Sigmoid colon (tissue), 7 donors: ENCODE data around the gene MCHR1. TPM values are rescaled to one million over a fixed set of nuclear protein-coding genes. Genes with fewer than 3 reads are reported as not detected.

ENCODE experiments used
- DNase-seq: peaks from one replicate; pipeline ENCODE4 v3.0.0-alpha.2; 2019
- H3K27ac ChIP-seq, 4 donors: fragments of 200-600 bp; sonication (generic); one replicate each; pipeline ENCODE4 v1.5.1; 2016 to 2019; ENCODE audit warnings: mild to moderate bottlenecking in 1 of 4
- H3K27me3 ChIP-seq, 3 donors: fragments of 200-600 bp; sonication (generic); one replicate each; pipeline ENCODE4 v1.5.1; 2019; ENCODE audit warnings: mild to moderate bottlenecking in 1 of 3
- H3K36me3 ChIP-seq, 4 donors: fragments of 200-600 bp; sonication (generic); one replicate each; pipeline ENCODE4 v1.5.1; 2016 to 2019
- H3K4me1 ChIP-seq, 4 donors: fragments of 200-600 bp; sonication (generic); one replicate each; pipeline ENCODE4 v1.5.1; 2017 to 2019
- H3K4me3 ChIP-seq, 4 donors: fragments of 200-600 bp; sonication (generic); one replicate each; pipeline ENCODE4 v1.5.1; 2017 to 2019; ENCODE audit warnings: mild to moderate bottlenecking in 2 of 4, moderate library complexity in 1 of 4
- H3K9me3 ChIP-seq, 4 donors: fragments of 200-600 bp in 3 of 4; sonication (generic) in 3 of 4; one replicate each; pipeline versions ENCODE4 v1.5.1 to v1.6.1; 2013 to 2019
- EP300 ChIP-seq, 4 donors: sonication (generic); formaldehyde crosslinking; IDR thresholded peaks; one replicate each; pipeline ENCODE4 v1.6.1; 2017; ENCODE audit warnings: antibody characterized with exemption in 4 of 4
- POLR2A ChIP-seq, 2 donors: fragments of 450-650 bp; IDR thresholded peaks; one replicate each; pipeline ENCODE4 v1.6.1; 2016; ENCODE audit warnings: antibody characterized with exemption in 2 of 2, mild to moderate bottlenecking in 2 of 2, moderate library complexity in 2 of 2
- POLR2AphosphoS5 ChIP-seq, 4 donors: sonication (generic); formaldehyde crosslinking; IDR thresholded peaks; one replicate each; pipeline ENCODE4 v1.6.1; 2017; ENCODE audit warnings: antibody characterized with exemption in 4 of 4
- WGBS, 2 donors: extraction: QIAGEN DNeasy Blood & Tissue Kit; methylation state at CpG; one replicate each; pipeline ENCODE4 v1.1.7; 2013; 5-methylcytosine and 5-hydroxymethylcytosine counted together
- intact Hi-C: fragments of 100-400 bp; cut with DNase I; formaldehyde crosslinking; loops from one replicate; pipeline ENCODE4 v1.15.1; 2023
- polyA plus RNA-seq, 3 donors: library from polyadenylated mRNA; stranded (reverse); fragments of 200-250 nt; gene quantifications; one replicate each; pipeline ENCODE4 v1.2.3, GENCODE V29; 2013
- total RNA-seq, 4 donors: library from RNA; depleted of rRNA; stranded (reverse); fragments of >200 nt; gene quantifications; one replicate each; pipeline ENCODE4 v1.1.0, GENCODE V29; 2016
- TF ChIP-seq, protein P1 (sequence below), 4 experiments: fragments of 450-650 bp in 3 of 4; fragments of 200-600 bp in 1 of 4; IDR thresholded peaks; one replicate each; pipeline ENCODE4 v1.5.1; 2016 to 2019; ENCODE audit warnings: antibody characterized with exemption in 4 of 4, mild to moderate bottlenecking in 3 of 4, moderate library complexity in 2 of 4
- donor health status: healthy with polysubstance abuse.
- donor health status: Bipolar disorder and iron deficiency.
- donor health status: healthy.

Gene MCHR1
- total and polyA plus RNA-seq, 7 donors = 0.28 to 0.60 (median 0.44) TPM; not detected in 4

DNA sequence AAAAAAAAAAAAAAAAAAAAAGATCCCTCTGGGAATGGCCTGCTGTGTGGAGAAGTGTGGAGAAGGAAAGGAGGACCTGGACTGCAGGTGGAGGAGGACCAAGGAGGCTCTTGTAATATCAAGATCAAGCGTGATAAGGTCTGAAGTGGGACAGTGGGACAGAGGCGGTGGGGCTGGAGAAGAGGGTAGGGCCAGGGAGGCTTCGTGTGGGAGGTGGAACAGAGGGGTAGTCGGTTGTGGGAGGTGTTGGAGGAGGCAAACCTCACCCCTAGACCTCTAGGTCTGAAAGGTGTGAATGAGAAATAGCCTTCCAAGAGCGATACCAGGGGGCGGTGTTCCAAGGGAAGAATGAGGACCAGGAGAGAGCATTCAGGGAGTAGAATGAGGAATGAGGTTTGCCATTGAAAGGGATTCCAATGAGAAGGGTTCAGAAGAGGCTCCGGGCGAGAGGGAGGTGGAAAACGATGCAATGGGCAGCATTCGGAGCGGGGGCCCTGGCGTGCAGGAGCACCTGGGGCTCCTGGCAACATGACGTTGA, 44.2 kb downstream of the MCHR1 start:
- Histone ChIP-seq H3K9me3 (no peaks in the 10 kb centered on the region), H3K36me3 (no peaks in the 10 kb centered on the region), H3K4me3 (no peak overlapping the region), H3K27me3 (no peaks in the 10 kb centered on the region), H3K4me1 (peaks cover 0 to 16% (median 12%) of the 10 kb centered on the region in 4 donors), H3K27ac (no peak overlapping the region)
- 86 to 93% methylated on average over 13 of the region's 13 CpGs for WGBS, 2 donors
- intact Hi-C loops = no loop called here
- TF ChIP-seq EP300 (IDR thresholded peaks at IDR 0.05) (no peak), POLR2A (IDR thresholded peaks at IDR 0.05) (no peak), POLR2AphosphoS5 (IDR thresholded peaks at IDR 0.05) (no peak)
- TF ChIP-seq, protein P1, sequence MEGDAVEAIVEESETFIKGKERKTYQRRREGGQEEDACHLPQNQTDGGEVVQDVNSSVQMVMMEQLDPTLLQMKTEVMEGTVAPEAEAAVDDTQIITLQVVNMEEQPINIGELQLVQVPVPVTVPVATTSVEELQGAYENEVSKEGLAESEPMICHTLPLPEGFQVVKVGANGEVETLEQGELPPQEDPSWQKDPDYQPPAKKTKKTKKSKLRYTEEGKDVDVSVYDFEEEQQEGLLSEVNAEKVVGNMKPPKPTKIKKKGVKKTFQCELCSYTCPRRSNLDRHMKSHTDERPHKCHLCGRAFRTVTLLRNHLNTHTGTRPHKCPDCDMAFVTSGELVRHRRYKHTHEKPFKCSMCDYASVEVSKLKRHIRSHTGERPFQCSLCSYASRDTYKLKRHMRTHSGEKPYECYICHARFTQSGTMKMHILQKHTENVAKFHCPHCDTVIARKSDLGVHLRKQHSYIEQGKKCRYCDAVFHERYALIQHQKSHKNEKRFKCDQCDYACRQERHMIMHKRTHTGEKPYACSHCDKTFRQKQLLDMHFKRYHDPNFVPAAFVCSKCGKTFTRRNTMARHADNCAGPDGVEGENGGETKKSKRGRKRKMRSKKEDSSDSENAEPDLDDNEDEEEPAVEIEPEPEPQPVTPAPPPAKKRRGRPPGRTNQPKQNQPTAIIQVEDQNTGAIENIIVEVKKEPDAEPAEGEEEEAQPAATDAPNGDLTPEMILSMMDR (IDR thresholded peaks at IDR 0.05) = no peak
- DNase-seq = no peak

DNA sequence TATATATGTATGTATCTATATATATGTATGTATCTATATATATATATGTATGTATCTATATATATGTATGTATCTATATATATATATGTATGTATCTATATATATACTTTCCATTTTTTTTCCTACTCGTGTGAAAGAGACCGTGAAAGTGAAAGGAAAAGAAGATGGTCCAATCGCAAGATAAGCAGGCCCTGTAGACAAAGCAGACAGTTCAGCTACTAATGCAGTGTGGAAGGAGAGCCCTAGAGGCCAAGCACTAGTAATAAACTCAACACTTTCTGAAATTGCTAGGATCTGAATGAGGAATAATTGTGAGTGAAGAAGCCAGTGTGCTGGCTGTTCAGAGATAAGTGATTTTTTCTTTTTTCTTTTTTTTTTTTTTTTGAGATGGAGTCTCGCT, 47.2 kb downstream of the MCHR1 start:
- H3K27ac ChIP-seq = no peak overlapping the region
- no peak for DNase-seq
- intact Hi-C loops = no loop called here

DNA sequence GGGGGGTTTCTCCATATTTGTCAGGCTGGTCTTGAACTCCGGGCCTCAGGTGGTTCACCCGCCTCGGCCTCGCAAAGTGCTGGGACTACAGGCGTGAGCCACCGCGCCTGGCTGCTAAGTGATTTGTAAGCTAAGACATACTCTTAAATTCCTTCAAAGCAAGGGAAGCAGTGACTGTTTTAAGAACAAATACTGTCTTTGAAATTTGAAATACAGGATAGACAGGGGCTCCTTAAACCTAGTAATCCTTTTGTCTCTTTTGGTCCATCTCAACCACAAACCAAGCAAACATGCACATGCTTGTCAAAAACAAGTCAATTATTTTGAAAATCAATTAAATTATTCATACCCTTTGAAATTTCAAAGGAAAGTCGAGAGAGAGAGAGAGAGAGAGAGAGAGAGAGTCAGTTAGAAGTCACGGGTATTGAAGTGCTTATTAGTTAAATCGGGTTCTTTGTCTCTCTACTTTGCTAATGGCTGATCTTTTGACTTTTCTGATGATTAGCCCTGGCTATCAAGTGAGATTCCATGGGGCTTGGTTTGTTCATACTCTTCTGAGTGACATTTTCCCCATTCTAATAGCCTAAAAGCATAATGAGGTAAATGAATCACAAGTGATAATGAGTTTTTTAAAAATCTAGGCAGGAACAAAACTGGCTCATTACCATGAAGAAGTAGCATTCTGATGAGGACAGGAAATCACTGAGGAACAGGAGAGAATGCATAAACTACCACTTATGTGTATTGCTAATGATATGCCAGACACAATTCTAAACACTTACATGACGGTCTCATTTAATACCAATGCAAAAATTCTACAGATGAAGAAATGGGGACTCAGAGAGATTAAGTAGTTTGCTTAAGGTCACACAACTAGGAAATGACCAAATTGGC, 48.0 kb downstream of the MCHR1 start:
- WGBS, 2 donors = 80 to 94% methylated on average over 11 of the region's 11 CpGs
- H3K27ac ChIP-seq = no peak overlapping the region

More for the DNA sequence above, 47.2 kb downstream of the MCHR1 start:
- Histone ChIP-seq H3K36me3 (no peaks in the 10 kb centered on the region), H3K4me3 (no peak overlapping the region), H3K27me3 (no peaks in the 10 kb centered on the region), H3K9me3 (no peaks in the 10 kb centered on the region), H3K4me1 (peaks cover 0 to 5% (median under 1%) of the 10 kb centered on the region in 4 donors)
- 33 to 37% methylated on average over 4 of the region's 4 CpGs for WGBS, 2 donors
- TF ChIP-seq POLR2A (IDR thresholded peaks at IDR 0.05) = no peak
- TF ChIP-seq, protein P1 (IDR thresholded peaks at IDR 0.05) = no peak
- TF ChIP-seq POLR2AphosphoS5 (IDR thresholded peaks at IDR 0.05) = no peak
- TF ChIP-seq EP300 (IDR thresholded peaks at IDR 0.05) = no peak

DNA sequence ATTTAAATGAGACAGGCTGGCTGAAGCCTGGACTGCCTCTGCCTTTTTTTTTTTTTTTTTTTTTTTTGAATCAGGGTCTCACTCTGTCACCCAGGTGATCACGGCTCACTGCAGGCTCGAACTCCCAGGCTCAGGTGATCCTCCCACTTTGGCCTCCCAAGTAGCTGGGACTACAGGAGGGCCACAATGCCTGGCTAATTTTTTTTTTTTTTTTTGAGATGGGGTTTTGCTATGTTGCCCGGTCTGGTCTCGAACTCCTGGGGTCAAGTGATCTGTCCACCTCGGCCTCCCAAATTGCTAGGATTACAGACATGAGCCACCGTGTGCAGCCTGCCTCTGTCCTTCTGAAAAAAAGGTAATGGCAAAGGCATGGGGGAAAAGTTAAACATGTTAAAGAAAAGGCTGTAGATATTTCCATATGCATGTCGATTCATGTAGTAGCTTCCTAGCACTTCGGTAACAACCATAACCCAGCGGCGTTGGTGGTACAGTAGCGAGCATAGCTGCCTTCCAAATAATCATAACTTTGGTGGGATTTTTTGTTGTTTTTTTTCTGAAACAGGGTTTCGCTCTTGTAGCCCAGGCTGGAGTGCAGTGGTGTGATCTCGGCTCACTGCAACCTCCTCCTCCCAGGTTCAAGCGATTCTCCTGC, 48.8 kb downstream of the MCHR1 start:
- Histone ChIP-seq H3K36me3 (no peaks in the 10 kb centered on the region), H3K27me3 (no peaks in the 10 kb centered on the region), H3K27ac (peak overlapping the region in 1 of 4 donors; percentile 9), H3K4me3 (no peak overlapping the region), H3K9me3 (no peaks in the 10 kb centered on the region), H3K4me1 (peaks cover 0 to 8% (median 2%) of the 10 kb centered on the region in 4 donors)
- intact Hi-C loops = no loop called here
- TF ChIP-seq EP300 (IDR thresholded peaks at IDR 0.05) = no peak
- TF ChIP-seq POLR2A (IDR thresholded peaks at IDR 0.05) = no peak
- TF ChIP-seq, protein P1 (IDR thresholded peaks at IDR 0.05) = no peak
- TF ChIP-seq POLR2AphosphoS5 (IDR thresholded peaks at IDR 0.05) = no peak
- no peak for DNase-seq
- 90 to 94% methylated on average over 14 of the region's 14 CpGs for WGBS, 2 donors

More for the DNA sequence above, 48.0 kb downstream of the MCHR1 start:
- Histone ChIP-seq H3K27me3 (no peaks in the 10 kb centered on the region), H3K9me3 (no peaks in the 10 kb centered on the region), H3K4me1 (peaks cover 0 to 1% (median 0%) of the 10 kb centered on the region in 4 donors), H3K4me3 (no peak overlapping the region), H3K36me3 (no peaks in the 10 kb centered on the region)
- no peak for TF ChIP-seq EP300 (IDR thresholded peaks at IDR 0.05)
- intact Hi-C loops = no loop called here
- no peak for DNase-seq

DNA sequence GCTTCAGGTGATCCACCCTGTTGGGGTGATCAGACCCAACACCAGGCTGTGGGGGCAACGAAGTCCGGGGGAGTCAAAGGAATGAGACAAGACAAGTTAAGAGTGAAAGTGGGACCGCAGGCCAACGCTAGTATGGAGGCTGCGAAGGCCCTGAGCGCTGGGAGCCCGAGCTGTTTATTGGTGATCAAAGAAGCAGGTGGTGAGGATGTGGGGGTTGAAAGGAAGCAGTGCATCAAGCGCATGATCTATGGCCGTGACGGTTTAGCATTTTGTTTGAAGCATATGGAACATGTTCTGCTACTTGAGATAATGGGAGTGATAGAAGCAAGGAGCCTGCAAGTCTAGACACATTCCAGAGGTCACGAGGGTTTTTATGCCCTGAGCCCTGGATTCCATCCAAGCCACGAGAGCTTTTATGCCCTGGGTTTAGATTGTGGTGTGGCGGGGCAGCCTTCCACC, 49.5 kb downstream of the MCHR1 start:
- no peaks in the 10 kb centered on the region for H3K27me3 ChIP-seq
- DNase-seq = no peak
- 30 to 34% methylated on average over 13 of the region's 13 CpGs for WGBS, 2 donors
- H3K4me1 ChIP-seq = peaks cover 0 to 9% (median 2%) of the 10 kb centered on the region in 4 donors
- TF ChIP-seq EP300 (IDR thresholded peaks at IDR 0.05) (no peak), POLR2AphosphoS5 (IDR thresholded peaks at IDR 0.05) (no peak), POLR2A (IDR thresholded peaks at IDR 0.05) (no peak)
- TF ChIP-seq, protein P1 (IDR thresholded peaks at IDR 0.05) = no peak
- H3K27ac ChIP-seq = peak overlapping the region in 1 of 4 donors; percentile 9
- intact Hi-C loops = no loop called here
- no peaks in the 10 kb centered on the region for H3K36me3 ChIP-seq
- no peak overlapping the region for H3K4me3 ChIP-seq
- no peaks in the 10 kb centered on the region for H3K9me3 ChIP-seq
